Epidermal melanocyte (primary cell): ENCODE measurements around the gene TTC31.
"Not testable (repeated sequence)": the region's sequence is repeated elsewhere in the genome, so short reads cannot be mapped to it uniquely, and the experiment has no call there.

ENCODE experiments used
- DNase-seq: peaks from one replicate; pipeline ENCODE4 v3.0.0; 2011; ENCODE audit warnings: low spot score; ENCODE audit not compliant: insufficient read length

Gene TTC31

DNA sequence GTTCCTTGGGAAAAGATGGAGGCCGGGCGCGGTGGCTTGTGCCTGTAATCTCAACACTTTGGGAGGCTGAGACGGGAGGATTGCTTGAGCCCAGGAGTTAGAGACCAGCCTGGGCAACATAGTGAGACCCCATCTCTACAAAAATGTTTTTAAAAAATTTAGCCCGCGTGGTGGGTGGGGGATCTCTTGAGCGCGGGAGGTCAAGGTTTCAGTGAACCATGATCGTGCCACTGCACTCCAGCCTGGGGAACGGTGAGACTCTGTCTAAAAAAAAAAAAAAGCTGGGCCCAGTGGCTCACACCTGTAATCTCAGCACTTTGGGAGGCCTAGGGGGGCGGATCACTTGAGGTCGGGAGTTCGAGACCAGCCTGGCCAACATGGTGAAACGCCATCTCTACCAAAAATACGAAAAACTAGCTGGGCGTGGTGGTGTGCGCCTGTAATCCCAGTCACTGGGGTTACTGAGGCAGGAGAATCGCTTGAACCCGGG is 839 bp downstream of the TTC31 start:
- not testable (repeated sequence) for DNase-seq

DNA sequence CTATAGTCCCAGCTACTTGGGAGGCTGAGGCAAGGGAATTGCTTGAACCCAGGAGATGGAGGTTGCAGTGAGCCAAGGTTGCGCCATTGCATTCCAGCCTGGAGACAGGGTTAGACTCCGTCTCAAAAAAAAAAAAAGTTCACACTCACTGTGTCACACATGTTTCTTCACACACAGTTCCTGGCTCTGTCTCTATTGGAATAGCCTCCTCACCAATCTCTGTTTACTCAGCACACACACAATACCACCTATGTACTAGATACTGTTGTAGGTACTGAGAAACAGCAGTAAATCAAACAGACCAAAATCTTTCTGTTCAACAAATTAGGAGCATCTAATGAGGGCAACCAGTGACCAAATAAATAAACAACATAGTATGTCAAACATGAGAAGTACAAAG is 3.3 kb downstream of the TTC31 start:
- DNase-seq, result no peak

DNA sequence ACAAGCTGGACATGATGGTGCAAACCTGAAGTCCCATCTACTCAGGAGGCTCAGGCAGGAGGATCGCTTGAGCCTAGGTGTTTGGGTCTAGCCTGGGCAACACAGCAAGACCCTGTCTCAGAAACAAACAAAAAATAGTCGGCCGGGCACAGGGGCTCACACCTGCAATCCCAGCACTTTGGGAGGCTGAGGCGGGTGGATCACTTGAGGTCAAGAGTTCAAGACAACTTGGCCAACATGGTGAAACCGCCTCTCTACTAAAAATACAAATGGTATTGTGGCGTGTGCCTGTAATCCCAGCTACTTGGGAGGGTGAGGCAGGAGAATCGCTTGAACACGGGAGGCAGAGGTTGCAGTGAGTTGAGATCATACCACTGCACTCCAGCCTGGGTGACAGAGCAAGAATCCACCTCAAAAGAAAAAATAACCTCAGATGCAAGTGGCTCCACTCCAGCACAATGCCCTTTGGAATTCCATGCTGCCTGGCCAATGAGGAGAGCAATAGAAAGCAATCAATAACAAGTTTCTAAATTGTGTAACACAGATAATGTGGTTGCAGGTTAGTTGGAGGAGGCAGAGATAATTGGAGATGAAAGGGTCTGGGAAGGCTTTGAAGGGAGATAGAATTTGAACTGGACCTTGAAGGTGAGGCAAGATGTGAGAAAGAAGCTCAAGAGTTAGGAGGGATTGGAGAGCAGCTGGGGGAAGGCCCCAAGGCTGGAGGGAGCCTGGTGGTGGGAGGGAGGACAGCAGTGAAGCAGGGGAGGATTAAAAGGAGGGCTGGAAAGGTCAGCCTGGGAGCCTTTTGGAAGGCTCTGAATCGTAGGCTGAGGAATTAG is 6.0 kb downstream of the TTC31 start:
- no peak for DNase-seq

DNA sequence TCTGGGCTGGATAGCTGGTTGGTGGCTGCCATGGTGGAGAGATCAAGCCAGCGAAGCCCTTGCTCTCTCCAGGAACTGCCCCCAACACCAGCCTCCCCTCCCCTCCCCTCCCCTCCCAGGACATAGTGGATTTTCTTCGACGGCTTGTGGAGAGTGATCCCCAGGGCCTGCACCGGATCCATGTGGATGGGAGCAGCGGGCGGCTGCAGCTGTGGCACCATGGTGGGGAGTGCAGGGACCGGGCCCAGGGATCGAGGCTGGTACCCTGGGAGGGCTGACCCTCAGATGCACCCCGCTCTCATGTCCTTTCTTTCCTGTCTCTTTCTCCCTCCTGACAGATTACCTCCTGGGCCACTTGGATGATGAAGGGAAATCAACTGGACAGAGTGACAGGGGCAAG is 7.0 kb downstream of the TTC31 start:
- DNase-seq, result no peak

DNA sequence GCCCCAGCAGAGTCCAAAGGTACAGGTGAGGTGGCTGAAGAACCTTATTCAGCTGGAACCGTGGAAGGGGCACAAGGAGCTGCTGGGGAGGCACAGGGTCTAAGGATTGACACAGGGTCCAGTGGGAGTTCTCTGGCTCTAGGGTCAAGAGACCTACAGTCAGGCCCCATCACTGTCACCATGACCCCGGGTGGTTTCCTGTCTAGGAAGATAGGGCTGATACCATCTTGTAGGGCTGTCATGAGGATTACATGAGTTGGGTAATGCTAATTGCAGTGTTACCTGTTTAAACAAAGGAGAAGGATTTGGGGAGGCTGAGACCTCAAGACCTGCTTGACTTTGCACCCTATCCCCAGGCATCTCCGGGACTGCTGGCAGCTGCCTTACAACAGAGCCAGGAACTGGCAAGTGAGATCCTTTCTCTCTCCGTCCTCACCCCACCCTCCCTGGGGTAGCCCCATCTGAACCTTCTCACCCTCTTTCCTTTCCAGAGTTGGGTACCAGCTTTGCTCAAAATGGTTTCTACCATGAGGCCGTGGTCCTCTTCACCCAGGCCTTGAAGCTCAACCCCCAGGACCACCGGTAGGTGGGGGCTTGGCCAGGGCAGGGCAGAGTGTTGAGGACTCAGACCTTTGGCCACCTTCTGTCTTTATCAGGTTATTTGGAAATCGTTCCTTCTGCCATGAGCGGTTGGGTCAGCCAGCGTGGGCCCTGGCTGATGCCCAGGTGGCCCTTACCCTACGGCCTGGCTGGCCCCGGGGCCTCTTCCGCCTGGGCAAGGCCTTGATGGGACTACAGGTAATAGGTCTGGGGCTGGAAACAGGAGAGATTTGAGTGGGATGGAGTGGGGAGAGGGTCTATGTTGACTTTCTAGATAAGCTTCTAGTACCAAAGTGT is 9.0 kb downstream of the TTC31 start:
- no peak for DNase-seq

DNA sequence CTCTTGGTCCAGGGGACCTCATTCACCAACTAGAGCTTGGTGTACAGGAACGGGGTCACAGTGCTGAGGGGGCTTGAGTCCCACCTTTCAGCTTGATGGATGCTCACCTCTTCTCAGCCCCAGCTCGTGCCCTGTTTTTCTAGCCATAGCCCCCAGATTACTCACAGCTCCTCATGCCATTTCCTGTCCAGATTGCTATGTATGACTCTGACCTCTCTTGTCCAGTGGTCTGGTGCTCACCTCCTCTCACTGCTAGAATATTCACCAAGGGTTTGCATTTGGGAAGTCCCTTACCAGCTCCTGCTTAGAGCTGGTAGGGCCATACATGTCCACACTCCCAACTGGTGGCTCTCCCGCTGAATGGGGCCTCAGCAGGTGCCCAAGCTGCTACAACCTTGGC is 10.7 kb downstream of the TTC31 start:
- DNase-seq, result no peak

DNA sequence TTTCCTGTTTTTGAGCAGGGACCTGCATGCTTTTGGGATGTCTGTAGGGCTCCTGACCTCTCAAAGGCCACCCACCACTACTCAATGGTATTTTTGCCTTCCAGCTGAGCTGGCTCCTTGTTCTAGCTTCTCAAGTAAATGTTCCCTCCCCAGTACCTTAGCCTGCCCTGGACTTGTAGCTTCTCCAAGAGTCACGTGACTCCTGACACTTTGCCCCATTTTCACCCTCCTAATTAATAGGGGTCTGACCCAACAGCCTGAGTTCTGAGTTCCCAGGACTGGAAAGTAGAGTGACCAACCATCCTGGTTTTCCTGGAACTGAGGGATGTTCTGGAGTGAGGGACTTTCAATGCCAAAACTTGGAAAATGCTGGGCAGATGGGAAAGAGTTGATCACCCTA is 12.6 kb downstream of the TTC31 start:
- no peak for DNase-seq

DNA sequence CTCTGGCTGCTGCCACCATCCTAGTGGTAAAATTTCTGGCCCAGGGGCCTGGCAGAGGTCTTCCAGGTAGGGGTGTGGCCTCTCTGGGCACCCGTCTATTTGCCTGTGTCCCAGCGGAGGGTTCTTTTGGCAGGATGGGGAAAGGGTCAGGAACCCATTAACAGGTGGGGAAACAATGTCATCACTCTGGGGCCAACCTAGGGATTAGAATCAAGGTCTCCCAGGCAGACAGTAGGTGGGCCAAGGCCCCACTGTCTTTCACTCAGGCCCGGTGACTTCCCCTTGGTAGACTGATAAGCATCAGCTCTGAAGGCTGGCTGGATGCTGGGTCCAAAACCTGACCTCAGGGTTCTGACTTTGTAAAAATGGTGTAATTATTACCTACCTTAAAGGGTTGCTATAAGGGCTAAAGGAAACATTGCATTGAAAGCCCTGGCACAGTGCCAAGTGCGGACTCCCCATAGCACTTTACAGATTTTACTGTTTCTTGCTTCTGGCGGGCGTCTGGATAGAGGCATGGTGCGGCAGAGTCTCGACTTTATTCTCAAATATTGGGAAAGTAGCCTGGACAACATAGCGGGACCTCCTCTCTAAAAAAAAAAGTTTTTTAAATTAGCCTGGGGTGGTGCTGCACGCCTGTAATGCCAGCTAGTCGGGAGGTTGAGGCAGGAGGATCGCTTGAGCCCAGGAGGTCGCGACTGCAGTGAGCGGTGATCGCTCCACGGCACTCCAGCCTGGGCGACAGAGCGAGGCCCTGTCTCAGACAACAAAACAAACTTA is 14.3 kb downstream of the TTC31 start:
- DNase-seq, result no peak

DNA sequence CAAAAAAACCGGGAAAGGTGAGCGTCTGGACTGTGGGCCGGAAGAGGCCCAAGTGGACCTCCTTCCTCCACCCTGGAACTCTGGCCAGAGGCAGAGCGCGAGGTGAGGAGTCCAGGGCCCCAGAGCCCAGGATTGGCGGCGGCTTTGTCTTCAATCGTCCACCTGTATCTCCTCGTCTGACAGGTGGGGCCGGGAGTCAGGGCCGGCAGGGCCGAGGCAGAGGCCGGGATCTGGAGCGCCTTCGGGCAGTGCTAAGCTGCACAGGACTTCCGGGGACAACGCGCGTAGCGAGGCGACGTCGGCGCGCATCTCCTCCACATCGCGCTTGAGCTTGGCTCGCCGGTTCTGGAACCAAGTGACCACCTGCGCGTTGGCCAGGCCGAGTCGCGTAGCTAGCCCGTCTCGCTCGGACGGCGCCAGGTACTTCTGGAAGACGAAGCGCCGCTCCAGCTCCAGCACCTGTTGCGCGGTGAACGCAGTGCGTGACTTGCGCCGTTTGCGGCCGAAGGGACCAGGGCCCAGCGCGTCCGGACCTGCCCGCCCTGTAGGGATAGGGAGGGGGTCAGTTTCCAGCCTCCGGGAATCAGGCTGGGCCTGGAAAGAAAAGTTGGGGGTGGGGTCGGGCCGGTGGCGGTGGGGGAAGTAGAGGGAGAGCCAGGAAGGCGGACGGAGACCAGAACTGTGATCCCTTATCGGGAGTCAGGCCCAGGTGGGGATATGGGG is 15.1 kb downstream of the TTC31 start:
- DNase-seq, result no peak

DNA sequence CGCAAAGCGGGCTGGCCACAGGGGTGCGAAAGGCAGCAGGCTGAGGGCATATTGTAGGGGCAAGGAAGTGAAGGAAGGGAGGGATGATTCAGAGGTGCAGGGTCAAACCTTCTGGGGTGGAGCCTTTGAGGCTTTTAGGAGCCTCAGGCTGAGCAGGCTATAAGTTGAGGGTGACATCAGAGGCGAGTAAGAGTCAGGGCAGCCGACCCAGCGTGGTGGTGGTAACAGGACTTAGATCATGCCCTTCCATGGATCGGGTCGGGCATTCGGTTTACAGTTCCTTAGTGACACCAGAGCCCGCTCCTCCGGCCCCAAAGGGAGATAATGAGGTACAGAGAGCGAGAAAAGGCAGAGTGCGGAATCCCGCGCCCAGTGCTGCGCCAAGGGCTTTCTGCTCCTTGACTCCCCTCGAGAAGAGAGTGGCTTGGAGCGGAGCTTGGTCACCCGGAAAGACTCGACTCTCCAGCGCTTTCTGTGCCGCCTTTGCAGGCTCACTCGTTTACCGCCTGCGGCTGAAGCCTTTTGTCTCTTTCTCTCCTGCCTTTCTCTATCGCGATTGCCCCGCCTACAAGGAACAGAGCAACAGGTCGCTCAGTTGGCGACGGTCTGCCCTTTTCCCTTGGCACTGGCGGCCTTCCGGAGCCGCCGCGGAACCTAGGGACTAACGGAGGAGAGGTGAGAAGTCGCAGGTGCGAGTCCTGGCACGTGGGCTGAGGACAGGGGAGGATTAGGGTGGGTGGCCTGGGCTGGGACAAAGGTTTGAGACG is 15.8 kb downstream of the TTC31 start:
- DNase-seq, result no peak

DNA sequence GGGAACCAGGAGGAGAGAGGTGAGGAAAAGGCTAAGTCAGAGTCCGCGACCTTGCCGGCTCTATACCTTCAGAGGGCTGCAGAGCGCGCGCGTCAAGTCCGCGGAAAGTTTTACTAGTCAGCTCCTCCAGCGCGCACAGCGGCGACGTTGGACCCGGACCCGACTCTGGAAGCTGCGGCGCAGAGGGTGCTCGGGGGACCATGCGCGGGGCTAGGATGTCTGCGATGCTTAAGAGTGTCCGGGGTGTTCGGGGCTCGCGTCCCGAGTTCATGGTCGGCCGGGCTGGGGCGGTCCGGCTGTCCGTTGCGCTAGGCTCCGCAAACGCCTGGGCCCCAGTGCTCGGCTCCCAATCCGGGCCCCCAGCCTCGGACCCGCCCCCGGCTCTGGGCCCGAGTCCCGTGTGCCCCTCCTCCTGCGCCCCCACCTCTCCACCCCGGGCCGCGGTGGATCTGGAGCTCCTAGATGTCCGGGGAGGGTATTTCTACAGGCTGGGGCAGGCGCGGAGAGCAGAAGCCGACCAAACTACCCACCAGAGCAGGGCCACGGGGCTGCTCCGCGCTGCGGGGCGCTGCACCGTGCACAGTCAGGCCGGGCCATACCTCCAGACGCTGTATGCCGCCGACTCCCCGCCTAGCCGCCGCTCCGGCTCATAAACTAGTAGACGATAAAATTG is 16.5 kb downstream of the TTC31 start, which contains the start of gene LBX2:
TSS of gene LBX2 (minus strand) at position 337 of the 673 bp plus-strand sequence. CDS start at position 271, 66 bp downstream.
- DNase-seq, result no peak

DNA sequence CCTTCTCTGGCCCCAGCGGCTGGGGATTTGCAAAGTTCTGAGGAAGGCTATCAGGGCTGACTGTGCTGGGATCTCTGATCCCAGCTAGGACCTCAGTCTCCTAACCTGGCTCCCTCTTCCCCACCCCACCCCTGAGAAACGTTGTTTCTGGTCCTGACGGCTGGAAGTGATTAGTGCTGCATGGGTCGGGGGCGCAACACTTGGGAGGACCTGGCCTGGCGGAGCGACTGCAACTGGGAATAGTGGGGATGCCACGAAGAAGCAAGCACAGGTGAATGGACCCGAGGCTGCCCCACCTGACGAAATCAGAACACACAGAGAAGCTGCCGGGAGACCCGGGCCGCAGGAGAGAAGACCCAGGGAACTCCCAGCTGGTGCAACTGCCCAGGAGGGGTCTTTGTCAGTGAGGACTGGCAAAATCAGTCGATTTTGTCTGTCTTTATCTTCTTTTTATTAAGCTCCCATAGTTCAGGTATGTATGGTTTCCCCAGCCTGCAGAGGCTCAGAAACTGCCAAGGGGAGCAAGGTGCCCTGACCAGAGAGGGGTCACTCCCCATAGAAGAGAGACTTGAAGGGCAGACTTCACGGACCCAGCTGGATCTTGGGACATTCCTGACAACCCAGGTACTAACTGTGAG is 17.2 kb downstream of the TTC31 start:
- no peak for DNase-seq

DNA sequence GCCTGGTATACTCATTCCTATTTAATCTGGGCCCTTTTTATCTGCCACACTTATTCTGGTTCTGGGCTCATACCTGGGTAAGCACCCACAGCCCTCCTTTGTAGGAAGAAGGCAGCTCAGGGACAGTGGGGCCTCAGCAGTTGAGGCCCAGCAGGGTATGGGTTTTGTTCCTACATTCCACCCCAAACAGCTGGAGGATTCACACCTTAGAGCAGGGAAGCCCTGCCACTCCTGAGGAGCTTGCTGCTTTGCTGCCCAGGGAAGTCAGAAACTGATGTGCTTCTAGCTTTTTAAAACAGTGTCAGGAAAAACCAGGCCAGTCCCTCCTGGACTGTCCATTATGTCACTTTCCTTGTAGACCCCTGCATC is 17.7 kb downstream of the TTC31 start:
- no peak for DNase-seq

DNA sequence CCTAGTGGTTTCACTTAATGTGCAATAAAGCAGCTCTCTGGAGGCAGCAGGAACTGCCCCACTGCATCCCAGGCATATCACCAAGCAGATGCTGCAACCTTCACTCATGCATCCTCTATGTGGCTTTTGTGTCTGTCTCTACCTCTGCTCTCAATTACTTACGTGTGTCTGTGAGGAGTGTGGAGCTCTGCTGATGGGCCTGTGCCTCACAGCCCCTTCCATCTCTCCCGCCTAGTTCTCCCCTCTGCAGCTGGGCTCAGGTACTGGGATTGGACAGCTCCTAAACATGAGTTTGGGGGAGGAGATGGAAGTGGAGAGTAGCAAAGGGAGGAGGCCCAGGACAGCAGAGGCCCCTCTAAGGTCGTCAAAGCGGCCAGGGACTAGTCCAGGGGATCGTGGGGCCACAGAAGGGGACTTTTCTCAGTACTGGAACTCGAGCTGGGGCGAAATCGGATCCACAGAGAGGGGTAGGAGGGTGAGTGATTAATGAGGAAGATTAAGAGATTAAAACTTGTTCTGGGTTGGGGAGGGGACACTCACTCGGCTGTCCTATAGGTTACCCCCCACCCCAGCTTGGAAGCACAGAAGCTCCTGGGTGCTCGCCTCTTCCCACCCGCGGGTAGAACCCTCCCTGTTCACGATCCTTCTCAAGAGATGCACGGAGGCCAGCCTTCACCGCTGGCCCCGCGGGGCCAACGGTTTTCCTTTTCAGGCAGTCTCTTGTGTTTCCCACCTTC is 18.6 kb downstream of the TTC31 start:
- DNase-seq, result no peak

DNA sequence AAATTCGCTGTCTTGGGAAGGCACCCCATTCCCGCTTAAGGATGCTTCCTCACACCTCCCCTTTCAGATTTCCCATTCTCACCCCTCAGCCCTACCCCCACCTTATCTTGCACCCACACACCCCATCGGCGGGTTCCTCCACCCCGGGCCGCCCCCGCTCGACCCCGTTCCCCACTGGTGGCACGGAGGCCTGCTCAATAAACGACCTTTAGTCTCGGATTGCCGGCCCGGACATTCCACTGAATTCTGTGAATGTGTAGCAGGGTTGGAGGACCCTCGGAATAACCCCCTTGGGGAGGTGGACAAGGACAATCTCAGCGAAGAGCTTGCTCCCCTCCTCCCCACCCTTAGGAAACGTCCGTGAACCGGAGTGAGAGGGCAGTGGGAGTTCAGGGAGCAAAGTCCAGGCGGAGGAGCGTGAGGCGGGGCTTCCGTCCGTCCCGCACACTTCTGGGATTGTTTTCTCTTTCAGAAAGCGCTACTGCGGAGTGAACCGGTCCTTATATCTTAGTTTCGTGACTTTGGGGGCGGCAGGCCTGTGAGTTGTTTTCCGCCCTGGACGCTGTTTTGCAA is 19.4 kb downstream of the TTC31 start:
- no peak for DNase-seq

DNA sequence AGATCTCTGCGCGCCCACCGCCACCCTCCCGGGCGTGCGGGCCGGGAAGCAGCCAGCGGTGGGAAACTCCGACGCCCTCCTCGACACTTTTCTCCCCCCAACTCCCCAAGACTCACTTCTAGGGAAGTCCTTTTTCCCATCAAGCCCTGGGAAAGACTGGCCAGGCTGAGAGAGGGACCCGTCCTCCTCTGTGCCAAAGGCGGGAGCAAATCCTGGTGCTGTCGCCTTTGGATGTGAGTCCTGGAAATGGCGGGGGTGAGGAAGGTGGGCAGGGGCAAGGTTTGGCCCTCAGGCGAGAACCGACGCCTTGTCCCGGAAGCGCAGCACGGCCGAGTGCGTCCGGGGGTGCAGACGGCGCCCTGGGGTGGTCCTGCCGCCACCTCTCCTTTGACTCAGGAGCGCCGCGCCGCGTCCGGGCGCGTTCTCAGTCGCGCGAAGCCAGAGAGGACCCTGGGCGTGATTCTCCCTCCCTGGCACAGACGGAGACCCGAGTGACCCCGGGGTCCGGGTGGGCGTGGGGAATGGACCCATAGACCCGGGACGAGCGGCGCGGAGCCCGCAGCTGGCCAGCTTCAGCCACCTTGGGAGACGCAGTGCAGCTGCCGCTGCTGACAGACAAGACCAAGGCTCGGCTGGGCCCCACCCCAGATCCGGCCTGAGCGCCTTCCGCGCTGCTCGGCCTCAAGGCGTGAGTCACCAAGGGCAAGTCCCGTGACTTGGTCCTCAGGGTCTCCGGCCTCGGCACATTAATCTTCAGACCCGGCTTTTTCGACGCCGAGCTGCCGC is 20.0 kb downstream of the TTC31 start:
- DNase-seq, result peak; percentile 76
